ENCODE results near the gene TMEM132D.

The TMEM132D gene

GRCh38 chr12:129701631-129702101 is 202.2 kb downstream of the TMEM132D start:
- H2BK5ac ChIP-seq (ENCODE audit: low read depth, low read length, poor library complexity, severe bottlenecking), result no peak overlapping the region
- H3K9me3 ChIP-seq (ENCODE audit: control insufficient read depth, low read length), result peaks cover 29% of the 10 kb centered on the region
- 82% methylated on average over 9 of the region's 9 CpGs for WGBS
- no peak for DNase-seq
- no peak overlapping the region for H4K8ac ChIP-seq (ENCODE audit: low read length)
- no peaks in the 10 kb centered on the region for H3K27me3 ChIP-seq (ENCODE audit: control insufficient read depth in 1 of 2, insufficient read depth in 1 of 2, low read length in 2 of 2)
- H3K23ac ChIP-seq (ENCODE audit: low read length in 2 of 2), result no peak overlapping the region
- no peaks in the 10 kb centered on the region for H3K4me1 ChIP-seq (ENCODE audit: control insufficient read depth, insufficient read depth, low read depth, low read length)
- no peak overlapping the region for H3K4me2 ChIP-seq (ENCODE audit: low read length, poor library complexity, severe bottlenecking)
- H3K27ac ChIP-seq (ENCODE audit: low read length, poor library complexity, severe bottlenecking), result no peak overlapping the region
- H3K18ac ChIP-seq (ENCODE audit: low read depth in 1 of 2, low read length in 2 of 2), result no peak overlapping the region
- no peak overlapping the region for H3K4me3 ChIP-seq (ENCODE audit: insufficient read depth in 1 of 2, low read depth in 1 of 2, low read length in 2 of 2)
- H3K79me1 ChIP-seq (replicated peaks; ENCODE audit: low read length, poor library complexity, severe bottlenecking), result no peaks in the 10 kb centered on the region
- H2AFZ ChIP-seq (ENCODE audit: low read depth, low read length), result no peak overlapping the region
- H2BK12ac ChIP-seq (ENCODE audit: low read length in 2 of 2), result no peak overlapping the region
- H3K4ac ChIP-seq (ENCODE audit: low read depth in 1 of 2, low read length in 2 of 2), result no peak overlapping the region
- H2BK120ac ChIP-seq (ENCODE audit: low read depth, low read length), result no peak overlapping the region
- no peak overlapping the region for H3K14ac ChIP-seq (ENCODE audit: low read length in 2 of 2)
- no peak overlapping the region for H2BK15ac ChIP-seq (ENCODE audit: low read depth, poor library complexity, severe bottlenecking)
- no peak overlapping the region for H4K91ac ChIP-seq (ENCODE audit: low read length)
- no peak overlapping the region for H3K9ac ChIP-seq (ENCODE audit: low read length)
- H2AK5ac ChIP-seq (ENCODE audit: low read length, severe bottlenecking), result no peak overlapping the region
- H3K36me3 ChIP-seq (ENCODE audit: control insufficient read depth in 1 of 2, insufficient read depth in 2 of 2, low read depth in 1 of 2, low read length in 2 of 2), result no peaks in the 10 kb centered on the region

GRCh38 chr12:129700036-129700435 is 203.8 kb downstream of the TMEM132D start:
- no peaks in the 10 kb centered on the region for H3K27me3 ChIP-seq (ENCODE audit: control insufficient read depth in 1 of 2, insufficient read depth in 1 of 2, low read length in 2 of 2)
- no peak overlapping the region for H3K27ac ChIP-seq (ENCODE audit: low read length, poor library complexity, severe bottlenecking)
- H2BK5ac ChIP-seq (ENCODE audit: low read depth, low read length, poor library complexity, severe bottlenecking), result no peak overlapping the region
- no peak overlapping the region for H3K14ac ChIP-seq (ENCODE audit: low read length in 2 of 2)
- no peak overlapping the region for H3K4me2 ChIP-seq (ENCODE audit: low read length, poor library complexity, severe bottlenecking)
- no peaks in the 10 kb centered on the region for H3K4me1 ChIP-seq (ENCODE audit: control insufficient read depth, insufficient read depth, low read depth, low read length)
- no peak overlapping the region for H2AK5ac ChIP-seq (ENCODE audit: low read length, severe bottlenecking)
- no peak overlapping the region for H3K4ac ChIP-seq (ENCODE audit: low read depth in 1 of 2, low read length in 2 of 2)
- peaks cover 29% of the 10 kb centered on the region for H3K9me3 ChIP-seq (ENCODE audit: control insufficient read depth, low read length)
- H2BK15ac ChIP-seq (ENCODE audit: low read depth, poor library complexity, severe bottlenecking), result no peak overlapping the region
- H3K4me3 ChIP-seq (ENCODE audit: insufficient read depth in 1 of 2, low read depth in 1 of 2, low read length in 2 of 2), result no peak overlapping the region
- no peaks in the 10 kb centered on the region for H3K36me3 ChIP-seq (ENCODE audit: control insufficient read depth in 1 of 2, insufficient read depth in 2 of 2, low read depth in 1 of 2, low read length in 2 of 2)
- H3K23ac ChIP-seq (ENCODE audit: low read length in 2 of 2), result no peak overlapping the region
- H3K9ac ChIP-seq (ENCODE audit: low read length), result no peak overlapping the region
- no peak overlapping the region for H4K91ac ChIP-seq (ENCODE audit: low read length)
- no peak overlapping the region for H2BK120ac ChIP-seq (ENCODE audit: low read depth, low read length)
- no peak overlapping the region for H2AFZ ChIP-seq (ENCODE audit: low read depth, low read length)
- H3K79me1 ChIP-seq (replicated peaks; ENCODE audit: low read length, poor library complexity, severe bottlenecking), result no peaks in the 10 kb centered on the region
- no peak overlapping the region for H3K18ac ChIP-seq (ENCODE audit: low read depth in 1 of 2, low read length in 2 of 2)
- 92% methylated on average over 22 of the region's 22 CpGs for WGBS
- H2BK12ac ChIP-seq (ENCODE audit: low read length in 2 of 2), result no peak overlapping the region
- DNase-seq, result no peak
- no peak overlapping the region for H4K8ac ChIP-seq (ENCODE audit: low read length)

- H3K27ac ChIP-seq (ENCODE audit: low read length, poor library complexity, severe bottlenecking), result no peak overlapping the region
- no peaks in the 10 kb centered on the region for H3K79me1 ChIP-seq (replicated peaks; ENCODE audit: low read length, poor library complexity, severe bottlenecking)
- no peak overlapping the region for H3K14ac ChIP-seq (ENCODE audit: low read length in 2 of 2)
- H2BK15ac ChIP-seq (ENCODE audit: low read depth, poor library complexity, severe bottlenecking), result no peak overlapping the region
- DNase-seq, result no peak
- peaks cover 27% of the 10 kb centered on the region for H3K9me3 ChIP-seq (ENCODE audit: control insufficient read depth, low read length)
- H3K36me3 ChIP-seq (ENCODE audit: control insufficient read depth in 1 of 2, insufficient read depth in 2 of 2, low read depth in 1 of 2, low read length in 2 of 2), result no peaks in the 10 kb centered on the region
- no peak overlapping the region for H3K4me2 ChIP-seq (ENCODE audit: low read length, poor library complexity, severe bottlenecking)
- H2BK5ac ChIP-seq (ENCODE audit: low read depth, low read length, poor library complexity, severe bottlenecking), result no peak overlapping the region
- H3K23ac ChIP-seq (ENCODE audit: low read length in 2 of 2), result no peak overlapping the region
- H3K4me1 ChIP-seq (ENCODE audit: control insufficient read depth, insufficient read depth, low read depth, low read length), result no peaks in the 10 kb centered on the region
- no peak overlapping the region for H3K4ac ChIP-seq (ENCODE audit: low read depth in 1 of 2, low read length in 2 of 2)
- H2AFZ ChIP-seq (ENCODE audit: low read depth, low read length), result no peak overlapping the region
- H3K4me3 ChIP-seq (ENCODE audit: insufficient read depth in 1 of 2, low read depth in 1 of 2, low read length in 2 of 2), result no peak overlapping the region
- no peak overlapping the region for H2AK5ac ChIP-seq (ENCODE audit: low read length, severe bottlenecking)
- no peak overlapping the region for H4K91ac ChIP-seq (ENCODE audit: low read length)
- no peaks in the 10 kb centered on the region for H3K27me3 ChIP-seq (ENCODE audit: control insufficient read depth in 1 of 2, insufficient read depth in 1 of 2, low read length in 2 of 2)
- no peak overlapping the region for H3K9ac ChIP-seq (ENCODE audit: low read length)
- H4K8ac ChIP-seq (ENCODE audit: low read length), result no peak overlapping the region
- no peak overlapping the region for H2BK120ac ChIP-seq (ENCODE audit: low read depth, low read length)
- no peak overlapping the region for H2BK12ac ChIP-seq (ENCODE audit: low read length in 2 of 2)
- H3K18ac ChIP-seq (ENCODE audit: low read depth in 1 of 2, low read length in 2 of 2), result no peak overlapping the region
- 86% methylated on average over 10 of the region's 11 CpGs for WGBS
Observed at GRCh38 chr12:129696926-129697325, 206.9 kb downstream of the TMEM132D start.

- Histone ChIP-seq H3K9me3 (ENCODE audit: control insufficient read depth, low read length) (peaks cover 23% of the 10 kb centered on the region), H4K8ac (ENCODE audit: low read length) (no peak overlapping the region), H3K9ac (ENCODE audit: low read length) (no peak overlapping the region), H2AK5ac (ENCODE audit: low read length, severe bottlenecking) (no peak overlapping the region), H3K4me3 (ENCODE audit: insufficient read depth in 1 of 2, low read depth in 1 of 2, low read length in 2 of 2) (no peak overlapping the region), H3K4ac (ENCODE audit: low read depth in 1 of 2, low read length in 2 of 2) (no peak overlapping the region), H2BK5ac (ENCODE audit: low read depth, low read length, poor library complexity, severe bottlenecking) (no peak overlapping the region), H2BK12ac (ENCODE audit: low read length in 2 of 2) (no peak overlapping the region), H3K4me1 (ENCODE audit: control insufficient read depth, insufficient read depth, low read depth, low read length) (no peaks in the 10 kb centered on the region), H2BK120ac (ENCODE audit: low read depth, low read length) (no peak overlapping the region), H3K36me3 (ENCODE audit: control insufficient read depth in 1 of 2, insufficient read depth in 2 of 2, low read depth in 1 of 2, low read length in 2 of 2) (no peaks in the 10 kb centered on the region), H3K14ac (ENCODE audit: low read length in 2 of 2) (no peak overlapping the region), H3K23ac (ENCODE audit: low read length in 2 of 2) (no peak overlapping the region), H3K27ac (ENCODE audit: low read length, poor library complexity, severe bottlenecking) (no peak overlapping the region), H3K27me3 (ENCODE audit: control insufficient read depth in 1 of 2, insufficient read depth in 1 of 2, low read length in 2 of 2) (no peaks in the 10 kb centered on the region), H2AFZ (ENCODE audit: low read depth, low read length) (no peak overlapping the region), H3K79me1 (replicated peaks; ENCODE audit: low read length, poor library complexity, severe bottlenecking) (no peaks in the 10 kb centered on the region), H2BK15ac (ENCODE audit: low read depth, poor library complexity, severe bottlenecking) (no peak overlapping the region), H3K4me2 (ENCODE audit: low read length, poor library complexity, severe bottlenecking) (no peak overlapping the region), H4K91ac (ENCODE audit: low read length) (no peak overlapping the region), H3K18ac (ENCODE audit: low read depth in 1 of 2, low read length in 2 of 2) (no peak overlapping the region)
- 28% methylated on average over 5 of the region's 5 CpGs for WGBS
- no peak for DNase-seq
Observed at GRCh38 chr12:129696405-129696804, 207.4 kb downstream of the TMEM132D start.

Measured in mesenchymal stem cell (in vitro differentiated cells and primary cell).